ENCODE data around the gene CRADD. TPM values are rescaled to one million over a fixed set of nuclear protein-coding genes. Genes with fewer than 3 reads are reported as not detected.
"Not testable (repeated sequence)": the region's sequence is repeated elsewhere in the genome, so short reads cannot be mapped to it uniquely, and the experiment has no call there.

The CRADD gene
- total RNA-seq (10 to 100 TPM in 1 of 2 experiments, 1 to 10 TPM in 1; 9.9 to 13.0 TPM), polyA plus RNA-seq (10 to 100 TPM; 12.1 to 13.7 (median 13.6) TPM), total RNA-seq (4.6 to 12.8 (median 7.5) reads per million in 6 experiments)

GRCh38 chr12:93677195-93678064, at the start of gene CRADD:
TSS of gene CRADD (plus strand) at chr12:93677375.
- peak within 1 kb of the TSS; percentile 97 to 99 (median 98) for H3K4me3 Mint-ChIP-seq
- peaks cover 0 to 21% (median 19%) of the 10 kb centered on the region in 3 donors for H3K36me3 Mint-ChIP-seq
- peak; percentile 95 to 96 for ATAC-seq
- peak within 1 kb of the TSS; percentile 100 for H3K27ac Mint-ChIP-seq
- H3K27me3 Mint-ChIP-seq, result peaks cover 7 to 32% (median 9%) of the 10 kb centered on the region in 5 donors
- POLR2A ChIA-PET, result interaction anchor here (0.9 to 1.5 kb wide), 7 partner anchors 106 to 1796 kb away, joined by 3 to 7 read pairs (median 4); partner anchors contain the start of genes METAP2 and UBE2N
- no peaks in the 10 kb centered on the region for H3K9me3 Mint-ChIP-seq
- peak; percentile 69 to 97 (median 92) for DNase-seq
- peaks cover 14 to 38% (median 37%) of the 10 kb centered on the region in 4 donors for H3K4me1 Mint-ChIP-seq

- H3K36me3 Mint-ChIP-seq, result peaks cover 0 to 4% (median 0%) of the 10 kb centered on the region in 3 donors
- POLR2A ChIA-PET, result no interaction called here
- DNase-seq, result no peak
- H3K27me3 Mint-ChIP-seq, result peaks cover 0 to 7% (median 3%) of the 10 kb centered on the region in 5 donors
- H3K4me3 Mint-ChIP-seq, result no peak overlapping the region
- no peak overlapping the region for H3K27ac Mint-ChIP-seq
- no peak for ATAC-seq
- no peaks in the 10 kb centered on the region for H3K4me1 Mint-ChIP-seq
- peaks cover 0 to 13% (median 4%) of the 10 kb centered on the region in 9 donors for H3K9me3 Mint-ChIP-seq
These were observed 44.8 kb upstream of the CRADD start for GRCh38 chr12:93632383-93632782.

GRCh38 chr12:93634416-93634815, 42.8 kb upstream of the CRADD start:
- POLR2A ChIA-PET, result no interaction called here
- Mint-ChIP-seq H3K4me3 (no peak overlapping the region), H3K9me3 (peaks cover 0 to 13% (median 4%) of the 10 kb centered on the region in 9 donors), H3K4me1 (no peaks in the 10 kb centered on the region), H3K27ac (no peak overlapping the region), H3K27me3 (peaks cover 3 to 13% (median 8%) of the 10 kb centered on the region in 5 donors), H3K36me3 (peaks cover 0 to 4% (median 0%) of the 10 kb centered on the region in 3 donors)
- DNase-seq, result no peak
- ATAC-seq, result no peak

- H3K4me3 Mint-ChIP-seq, result no peak overlapping the region
- DNase-seq (no peak), ATAC-seq (no peak)
- no peaks in the 10 kb centered on the region for H3K4me1 Mint-ChIP-seq
- peaks cover 0 to 4% (median 0%) of the 10 kb centered on the region in 3 donors for H3K36me3 Mint-ChIP-seq
- H3K27ac Mint-ChIP-seq, result no peak overlapping the region
- peaks cover 3 to 17% (median 10%) of the 10 kb centered on the region in 5 donors for H3K27me3 Mint-ChIP-seq
- POLR2A ChIA-PET, result no interaction called here
- peaks cover 0 to 13% (median 4%) of the 10 kb centered on the region in 9 donors for H3K9me3 Mint-ChIP-seq
These were observed 40.5 kb upstream of the CRADD start for GRCh38 chr12:93636708-93637107.

GRCh38 chr12:93638095-93638494, 39.1 kb upstream of the CRADD start:
- Mint-ChIP-seq H3K9me3 (peaks cover 0 to 4% (median 0%) of the 10 kb centered on the region in 9 donors), H3K4me1 (no peaks in the 10 kb centered on the region), H3K36me3 (no peaks in the 10 kb centered on the region), H3K27me3 (peaks cover 3 to 25% (median 12%) of the 10 kb centered on the region in 5 donors), H3K4me3 (no peak overlapping the region), H3K27ac (peak overlapping the region in 1 of 10 donors; percentile 57)
- ATAC-seq, result no peak
- POLR2A ChIA-PET, result no interaction called here
- DNase-seq, result no peak

- H3K9me3 Mint-ChIP-seq, result peaks cover 0 to 2% (median 0%) of the 10 kb centered on the region in 9 donors
- ATAC-seq (no peak), DNase-seq (no peak)
- H3K27ac Mint-ChIP-seq, result no peak overlapping the region
- peaks cover 3 to 25% (median 12%) of the 10 kb centered on the region in 5 donors for H3K27me3 Mint-ChIP-seq
- no peak overlapping the region for H3K4me3 Mint-ChIP-seq
- H3K4me1 Mint-ChIP-seq, result no peaks in the 10 kb centered on the region
- POLR2A ChIA-PET, result no interaction called here
- no peaks in the 10 kb centered on the region for H3K36me3 Mint-ChIP-seq
These were observed 38.2 kb upstream of the CRADD start for GRCh38 chr12:93638954-93639353.

- no peak overlapping the region for H3K27ac Mint-ChIP-seq
- no peaks in the 10 kb centered on the region for H3K9me3 Mint-ChIP-seq
- ATAC-seq, result no peak
- H3K36me3 Mint-ChIP-seq, result no peaks in the 10 kb centered on the region
- POLR2A ChIA-PET, result no interaction called here
- no peak overlapping the region for H3K4me3 Mint-ChIP-seq
- H3K27me3 Mint-ChIP-seq, result peaks cover 3 to 25% (median 12%) of the 10 kb centered on the region in 5 donors
- no peak for DNase-seq
- H3K4me1 Mint-ChIP-seq, result no peaks in the 10 kb centered on the region
These were observed 37.8 kb upstream of the CRADD start for GRCh38 chr12:93639406-93639805.

GRCh38 chr12:93641380-93641779, 35.8 kb upstream of the CRADD start:
- POLR2A ChIA-PET, H3K4me1 Mint-ChIP-seq, H3K36me3 Mint-ChIP-seq, H3K9me3 Mint-ChIP-seq, H3K4me3 Mint-ChIP-seq, DNase-seq, H3K27ac Mint-ChIP-seq: not testable (repeated sequence)
- H3K27me3 Mint-ChIP-seq, result peaks cover 3 to 25% (median 12%) of the 10 kb centered on the region in 5 donors
- ATAC-seq, result peak in 1 of 2 donors; percentile 59

- H3K36me3 Mint-ChIP-seq, result no peaks in the 10 kb centered on the region
- H3K27me3 Mint-ChIP-seq, result peaks cover 3 to 18% (median 9%) of the 10 kb centered on the region in 5 donors
- H3K4me1 Mint-ChIP-seq, result no peaks in the 10 kb centered on the region
- no peaks in the 10 kb centered on the region for H3K9me3 Mint-ChIP-seq
- no peak for ATAC-seq
- POLR2A ChIA-PET, result no interaction called here
- no peak for DNase-seq
- H3K4me3 Mint-ChIP-seq, result no peak overlapping the region
- no peak overlapping the region for H3K27ac Mint-ChIP-seq
These were observed 34.4 kb upstream of the CRADD start for GRCh38 chr12:93642751-93643150.

GRCh38 chr12:93645702-93646101, 31.5 kb upstream of the CRADD start:
- Mint-ChIP-seq H3K9me3 (no peaks in the 10 kb centered on the region), H3K27me3 (peaks cover 0 to 12% (median 5%) of the 10 kb centered on the region in 5 donors), H3K36me3 (no peaks in the 10 kb centered on the region), H3K27ac (no peak overlapping the region), H3K4me1 (no peaks in the 10 kb centered on the region), H3K4me3 (no peak overlapping the region)
- ATAC-seq, result no peak
- POLR2A ChIA-PET, result no interaction called here
- no peak for DNase-seq

- Mint-ChIP-seq H3K36me3 (no peaks in the 10 kb centered on the region), H3K27ac (no peak overlapping the region), H3K9me3 (no peaks in the 10 kb centered on the region), H3K4me1 (peaks cover 0 to 2% (median under 1%) of the 10 kb centered on the region in 4 donors), H3K27me3 (peaks cover 0 to 4% (median 2%) of the 10 kb centered on the region in 5 donors), H3K4me3 (no peak overlapping the region)
- ATAC-seq, result no peak
- no peak for DNase-seq
- POLR2A ChIA-PET, result no interaction called here
These were observed 26.5 kb upstream of the CRADD start for GRCh38 chr12:93650626-93651025.

- H3K9me3 Mint-ChIP-seq, result no peaks in the 10 kb centered on the region
- DNase-seq, result no peak
- no peaks in the 10 kb centered on the region for H3K36me3 Mint-ChIP-seq
- H3K4me1 Mint-ChIP-seq, result peaks cover 0 to 2% (median under 1%) of the 10 kb centered on the region in 4 donors
- H3K4me3 Mint-ChIP-seq, result no peak overlapping the region
- no peak for ATAC-seq
- peaks cover 0 to 6% (median 2%) of the 10 kb centered on the region in 5 donors for H3K27me3 Mint-ChIP-seq
- POLR2A ChIA-PET, result no interaction called here
- H3K27ac Mint-ChIP-seq, result no peak overlapping the region
These were observed 24.1 kb upstream of the CRADD start for GRCh38 chr12:93653079-93653478.

- H3K9me3 Mint-ChIP-seq, result no peaks in the 10 kb centered on the region
- H3K36me3 Mint-ChIP-seq, result no peaks in the 10 kb centered on the region
- H3K4me3 Mint-ChIP-seq, result no peak overlapping the region
- POLR2A ChIA-PET, result no interaction called here
- DNase-seq, result no peak
- peaks cover 0 to 2% (median under 1%) of the 10 kb centered on the region in 4 donors for H3K4me1 Mint-ChIP-seq
- no peak overlapping the region for H3K27ac Mint-ChIP-seq
- no peak for ATAC-seq
- H3K27me3 Mint-ChIP-seq, result peaks cover 0 to 6% (median 2%) of the 10 kb centered on the region in 5 donors
These were observed 23.5 kb upstream of the CRADD start for GRCh38 chr12:93653712-93654111.
